Activated CD4-positive, alpha-beta memory T cell treated with anti-CD3 and anti-CD28 coated beads for 36 hours (primary cell): Measurements from ENCODE around the gene IBTK. TPM values are rescaled to one million over a fixed set of nuclear protein-coding genes. Genes with fewer than 3 reads are reported as not detected.

Experiments
- CTCF ChIA-PET: fragments of 350-600 bp; sonication (Branson Sonifier 250); formaldehyde crosslinking; loops from one replicate; lab custom pipeline; 2021; ENCODE audit warnings: antibody characterized with exemption, inconsistent platforms; lab: Charles Lee
- POLR2A ChIA-PET: fragments of 350-600 bp; sonication (Branson Sonifier 250); formaldehyde crosslinking; loops from one replicate; lab custom pipeline; 2021; ENCODE audit warnings: antibody characterized with exemption; lab: Charles Lee
- DNase-seq: peaks from one replicate; pipeline ENCODE4 v3.0.0-alpha.2; 2020
- H3K27ac Mint-ChIP-seq: one replicate; pipeline ENCODE4 v1.8.0; 2021; ENCODE audit warnings: mixed read lengths
- H3K27me3 Mint-ChIP-seq: one replicate; pipeline ENCODE4 v1.8.0; 2021; ENCODE audit warnings: mixed read lengths
- H3K36me3 Mint-ChIP-seq: one replicate; pipeline ENCODE4 v1.8.0; 2021; ENCODE audit warnings: mixed read lengths
- H3K4me1 Mint-ChIP-seq: one replicate; pipeline ENCODE4 v1.8.0; 2021; ENCODE audit warnings: low read depth, mixed read lengths
- H3K4me3 Mint-ChIP-seq: one replicate; pipeline ENCODE4 v1.8.0; 2021; ENCODE audit warnings: mild to moderate bottlenecking, mixed read lengths
- H3K9me3 Mint-ChIP-seq: one replicate; pipeline ENCODE4 v1.8.0; 2021; ENCODE audit warnings: mixed read lengths
- intact Hi-C: fragments of 100-400 bp; cut with micrococcal nuclease; formaldehyde crosslinking; loops from one replicate; pipeline ENCODE4 v1.15.1; 2023
- total RNA-seq, 2 experiments: library from RNA; stranded (reverse); gene quantifications; one replicate each; pipeline ENCODE4 v1.2.3, GENCODE V29; 2021

Gene IBTK
- total RNA-seq, 2 experiments from 2014 or later, result 30.7 to 32.1 TPM

DNA sequence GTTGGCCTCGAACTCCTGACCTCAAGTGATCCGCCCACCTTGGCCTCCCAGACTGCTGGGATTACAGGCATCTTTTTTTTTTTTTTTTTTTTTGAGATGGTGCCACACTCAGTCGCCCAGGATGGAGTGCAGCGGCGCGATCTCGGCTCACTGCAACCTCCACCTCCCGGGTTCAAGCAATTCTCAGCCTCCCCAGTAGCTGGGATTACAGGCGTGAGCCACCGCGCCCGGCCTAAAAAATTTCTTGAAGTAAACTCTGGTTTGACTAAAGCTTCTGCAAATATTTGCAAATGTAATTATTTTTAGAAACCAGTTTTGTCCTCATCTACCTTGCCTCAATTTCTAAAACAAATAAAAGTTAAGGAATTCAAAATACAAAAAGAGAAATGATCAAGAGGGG, 1.2 kb downstream of the IBTK start:
- DNase-seq, result no peak
- ChIA-PET POLR2A (no interaction called here), CTCF (interaction anchor here (0.6 to 3.3 kb wide), 4 partner anchors 14 to 970 kb away, joined by 3 to 30 read pairs (median 4); partner anchors contain the start of genes DOP1A and UBE3D)
- Mint-ChIP-seq H3K27ac (peak overlapping the region; percentile 90), H3K36me3 (peaks cover 8% of the 10 kb centered on the region), H3K9me3 (no peaks in the 10 kb centered on the region), H3K4me3 (peak overlapping the region; percentile 89), H3K27me3 (no peaks in the 10 kb centered on the region), H3K4me1 (peaks cover 34% of the 10 kb centered on the region)
- intact Hi-C loops, result loop anchor here (2.0 kb wide), 1 partner anchor 494 kb away; the partner anchor contains the start of gene TENT5A

DNA sequence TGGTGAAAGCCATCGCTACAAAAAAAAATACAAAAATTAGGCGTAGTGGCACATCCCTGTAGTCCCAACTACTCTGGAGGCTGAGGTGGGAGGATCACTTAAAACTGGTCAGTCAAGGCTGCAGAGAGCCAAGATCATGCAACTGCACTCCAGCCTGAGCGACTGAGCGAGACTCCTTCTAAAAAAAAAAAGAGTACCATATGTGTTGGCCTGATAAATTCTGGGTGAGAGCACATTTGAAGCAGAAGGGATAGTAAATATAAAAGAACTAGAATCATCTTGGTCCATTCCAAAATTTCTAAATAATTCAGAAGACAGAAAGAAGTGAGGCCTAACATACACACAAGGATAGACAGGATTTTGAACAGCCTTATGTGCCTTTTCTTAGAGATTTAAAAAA, 2.2 kb downstream of the IBTK start:
- peaks cover 11% of the 10 kb centered on the region for H3K36me3 Mint-ChIP-seq
- H3K27me3 Mint-ChIP-seq, result no peaks in the 10 kb centered on the region
- intact Hi-C loops, result no loop called here
- DNase-seq, result no peak
- no peak overlapping the region for H3K27ac Mint-ChIP-seq
- H3K4me3 Mint-ChIP-seq, result no peak overlapping the region
- ChIA-PET CTCF (no interaction called here), POLR2A (no interaction called here)
- H3K4me1 Mint-ChIP-seq, result peaks cover 41% of the 10 kb centered on the region
- H3K9me3 Mint-ChIP-seq, result no peaks in the 10 kb centered on the region

DNA sequence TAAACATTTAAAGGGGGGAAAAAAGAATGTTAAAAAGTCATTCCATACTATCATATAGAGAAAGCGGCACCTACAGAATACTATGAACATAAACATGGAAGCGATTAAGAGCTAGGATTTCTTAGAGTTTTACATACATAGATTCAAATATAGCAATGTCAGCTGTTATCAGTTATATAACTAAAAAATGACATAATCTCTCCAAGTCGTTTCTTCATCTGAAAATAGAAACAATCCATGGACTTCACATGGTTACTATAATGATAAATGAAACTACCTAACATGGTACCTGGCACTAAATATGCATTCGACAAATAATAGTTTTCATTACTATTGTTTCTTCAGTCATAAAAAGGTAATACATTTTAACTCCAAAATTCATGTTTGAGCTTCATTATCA, 3.7 kb downstream of the IBTK start:
- ChIA-PET POLR2A (no interaction called here), CTCF (no interaction called here)
- peaks cover 41% of the 10 kb centered on the region for H3K4me1 Mint-ChIP-seq
- H3K36me3 Mint-ChIP-seq, result peaks cover 17% of the 10 kb centered on the region
- no peaks in the 10 kb centered on the region for H3K27me3 Mint-ChIP-seq
- no peak overlapping the region for H3K4me3 Mint-ChIP-seq
- no peak for DNase-seq
- intact Hi-C loops, result no loop called here
- H3K27ac Mint-ChIP-seq, result no peak overlapping the region
- no peaks in the 10 kb centered on the region for H3K9me3 Mint-ChIP-seq

DNA sequence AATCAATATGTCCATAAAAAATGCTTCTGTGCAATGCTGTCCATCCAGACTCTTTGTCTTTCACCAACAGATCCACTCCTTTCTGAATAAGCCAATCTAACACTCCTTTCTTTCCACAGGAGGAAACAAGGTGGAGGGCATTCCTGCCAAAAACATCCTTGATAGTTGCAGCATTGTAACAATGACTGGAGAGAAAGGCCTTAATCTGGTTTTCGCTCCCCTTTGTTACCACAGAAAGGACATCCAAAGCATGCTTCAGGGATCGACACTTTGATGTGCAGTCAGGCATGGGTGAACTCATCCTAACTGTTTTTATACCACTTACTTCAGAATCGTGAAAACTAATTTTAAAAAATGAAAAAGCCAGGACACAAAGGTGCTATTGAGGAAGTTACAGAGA, 7.4 kb downstream of the IBTK start:
- H3K4me3 Mint-ChIP-seq, result no peak overlapping the region

DNA sequence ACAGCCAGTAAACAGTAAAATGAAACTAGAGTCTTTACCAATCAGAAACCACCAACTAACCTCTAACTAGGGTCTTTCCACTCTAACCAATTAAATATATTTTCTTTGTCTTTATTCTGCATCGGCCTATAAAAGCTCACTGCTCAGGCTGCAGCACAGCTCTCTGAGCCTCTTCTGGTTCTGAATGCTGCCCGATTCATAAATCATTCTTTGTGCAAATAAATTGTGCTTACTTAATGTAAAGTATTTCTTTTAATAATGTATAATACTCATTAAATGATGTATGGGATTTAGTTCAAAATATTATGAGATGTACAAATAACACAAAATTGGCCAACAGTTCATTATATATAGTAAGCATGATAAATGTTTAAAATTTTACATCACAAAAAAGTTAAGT, 7.9 kb downstream of the IBTK start:
- ChIA-PET CTCF (no interaction called here), POLR2A (no interaction called here)
- intact Hi-C loops, result no loop called here
- Mint-ChIP-seq H3K36me3 (peaks cover 21% of the 10 kb centered on the region), H3K4me1 (peaks cover 22% of the 10 kb centered on the region), H3K4me3 (no peak overlapping the region), H3K27me3 (no peaks in the 10 kb centered on the region), H3K9me3 (no peaks in the 10 kb centered on the region), H3K27ac (no peak overlapping the region)
- DNase-seq, result no peak

More for the DNA sequence above, 7.4 kb downstream of the IBTK start:
- H3K36me3 Mint-ChIP-seq, result peaks cover 22% of the 10 kb centered on the region
- intact Hi-C loops, result no loop called here
- no peaks in the 10 kb centered on the region for H3K9me3 Mint-ChIP-seq
- ChIA-PET CTCF (no interaction called here), POLR2A (interaction anchor here (0.6 kb wide), 1 partner anchor 43 kb away, joined by 4 read pairs; no protein-coding TSS in a partner anchor)
- peaks cover 26% of the 10 kb centered on the region for H3K4me1 Mint-ChIP-seq
- DNase-seq, result no peak
- no peaks in the 10 kb centered on the region for H3K27me3 Mint-ChIP-seq
- H3K27ac Mint-ChIP-seq, result no peak overlapping the region

DNA sequence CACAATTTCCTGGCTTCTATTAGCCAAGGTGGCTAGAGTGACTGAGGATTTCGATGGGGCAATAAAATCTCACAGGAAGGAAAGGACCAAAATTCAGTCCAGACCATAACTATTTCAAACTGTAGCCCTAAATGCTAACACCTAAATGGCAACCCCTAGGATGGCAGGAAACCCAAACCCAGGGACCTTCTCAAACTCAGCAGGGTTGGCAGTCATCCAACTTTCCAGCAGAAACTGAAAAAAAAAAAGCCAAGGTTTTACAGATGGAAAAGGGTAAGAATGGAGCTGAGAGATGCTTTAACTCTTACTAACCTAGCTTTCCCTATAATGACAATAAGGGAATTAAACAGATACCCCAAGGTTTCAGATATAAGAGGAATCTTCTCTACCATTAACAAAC, 10.5 kb downstream of the IBTK start:
- intact Hi-C loops, result no loop called here
- Mint-ChIP-seq H3K4me1 (peaks cover 14% of the 10 kb centered on the region), H3K36me3 (peaks cover 26% of the 10 kb centered on the region), H3K9me3 (no peaks in the 10 kb centered on the region), H3K27ac (no peak overlapping the region), H3K27me3 (no peaks in the 10 kb centered on the region), H3K4me3 (no peak overlapping the region)
- DNase-seq, result no peak
- ChIA-PET CTCF (no interaction called here), POLR2A (interaction anchor here (0.7 kb wide), 1 partner anchor 23 kb away, joined by 3 read pairs; no protein-coding TSS in a partner anchor)

DNA sequence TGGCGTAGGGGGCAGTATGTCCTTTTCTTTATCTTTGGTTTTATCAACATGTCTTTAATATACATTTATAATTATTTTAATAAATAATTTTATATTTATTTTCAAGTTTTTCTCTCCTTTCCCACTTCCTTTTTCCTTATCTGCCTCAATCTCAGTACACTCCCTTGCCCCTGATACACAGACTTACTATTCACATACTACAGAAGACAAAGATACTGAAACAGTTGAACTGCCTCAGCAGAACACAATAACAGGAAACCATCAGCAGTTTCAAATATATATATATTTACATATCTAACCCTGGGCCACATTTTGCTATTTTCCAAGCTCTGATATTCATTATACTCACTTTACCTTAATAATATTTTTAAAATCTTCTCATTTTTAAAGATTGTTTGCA, 19.8 kb downstream of the IBTK start:
- H3K9me3 Mint-ChIP-seq, result no peaks in the 10 kb centered on the region
- no peak for DNase-seq
- H3K4me3 Mint-ChIP-seq, result no peak overlapping the region
- no peaks in the 10 kb centered on the region for H3K27me3 Mint-ChIP-seq
- H3K27ac Mint-ChIP-seq, result no peak overlapping the region
- ChIA-PET POLR2A (no interaction called here), CTCF (interaction anchor here (0.8 kb wide), 1 partner anchor 65 kb away, joined by 4 read pairs; no protein-coding TSS in a partner anchor)
- intact Hi-C loops, result no loop called here
- peaks cover 10% of the 10 kb centered on the region for H3K4me1 Mint-ChIP-seq
- peaks cover 38% of the 10 kb centered on the region for H3K36me3 Mint-ChIP-seq

DNA sequence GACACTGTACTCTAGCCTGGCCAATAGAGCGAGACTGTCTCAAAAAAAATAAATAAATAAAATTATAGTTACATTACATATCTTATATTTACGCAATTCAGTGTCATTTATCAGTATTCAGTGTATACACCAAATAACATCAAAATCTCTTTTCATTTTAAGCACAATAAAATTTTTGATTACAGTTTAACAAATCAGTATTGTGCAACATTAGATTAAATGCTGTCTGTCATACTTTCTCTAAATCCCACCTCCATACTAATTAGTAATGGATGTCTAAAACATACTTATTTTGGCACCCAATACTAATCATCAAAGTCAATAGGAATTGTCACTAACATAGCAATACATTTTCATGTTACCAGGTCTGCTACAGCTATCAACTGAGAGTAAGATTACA, 27.4 kb downstream of the IBTK start:
- no peak for DNase-seq
- intact Hi-C loops, result no loop called here
- Mint-ChIP-seq H3K27me3 (no peaks in the 10 kb centered on the region), H3K36me3 (peaks cover 37% of the 10 kb centered on the region), H3K9me3 (no peaks in the 10 kb centered on the region), H3K27ac (no peak overlapping the region), H3K4me1 (peaks cover 7% of the 10 kb centered on the region), H3K4me3 (no peak overlapping the region)
- ChIA-PET POLR2A (no interaction called here), CTCF (no interaction called here)

DNA sequence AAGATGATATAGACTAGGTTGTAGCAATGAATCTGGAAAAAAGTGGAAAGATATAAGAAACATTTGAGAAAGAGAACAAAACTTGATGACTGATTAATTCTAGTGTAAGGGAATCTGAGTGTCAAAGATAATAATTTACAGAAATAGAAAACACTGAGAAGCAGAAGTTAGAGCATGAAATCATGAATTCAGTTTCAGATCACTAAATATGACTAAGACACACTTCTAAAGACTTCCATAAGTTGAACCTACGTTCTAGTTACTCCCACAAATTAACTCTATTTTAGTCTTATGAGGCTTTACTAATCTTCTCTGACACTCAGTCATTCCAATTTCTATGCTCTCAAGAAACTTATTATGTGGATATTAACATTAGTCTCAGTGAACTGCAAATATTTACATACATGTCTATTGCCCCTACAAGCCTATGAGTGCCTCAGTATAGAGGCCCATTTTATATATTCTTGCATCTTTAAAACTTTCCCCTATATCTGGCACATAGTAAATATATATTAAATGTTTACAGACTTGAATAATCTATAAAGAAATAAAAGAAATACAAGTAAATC, 30.4 kb downstream of the IBTK start:
- peaks cover 40% of the 10 kb centered on the region for H3K36me3 Mint-ChIP-seq
- no peak overlapping the region for H3K27ac Mint-ChIP-seq
- DNase-seq, result no peak
- ChIA-PET CTCF (no interaction called here), POLR2A (no interaction called here)
- H3K4me1 Mint-ChIP-seq, result peaks cover 7% of the 10 kb centered on the region
- no peak overlapping the region for H3K4me3 Mint-ChIP-seq
- no peaks in the 10 kb centered on the region for H3K27me3 Mint-ChIP-seq
- H3K9me3 Mint-ChIP-seq, result no peaks in the 10 kb centered on the region
- intact Hi-C loops, result no loop called here

DNA sequence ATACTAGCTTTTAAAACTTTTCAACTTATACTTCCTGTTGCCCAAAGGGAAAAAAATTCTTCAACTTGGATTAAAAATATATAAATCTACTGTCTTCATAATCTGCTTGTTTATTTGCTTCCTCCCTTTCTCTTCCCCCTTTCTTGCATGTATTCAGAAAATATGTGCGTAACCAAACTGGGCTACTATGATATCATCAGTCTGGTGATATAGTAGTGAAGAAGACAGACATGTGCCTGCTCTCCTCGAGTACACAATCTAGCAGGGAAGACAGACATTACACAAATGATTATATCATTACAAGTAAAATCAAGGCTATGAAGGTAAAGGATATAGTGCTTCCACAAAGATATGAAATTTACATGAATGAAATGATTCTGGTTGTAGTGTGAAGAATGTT, 31.0 kb downstream of the IBTK start:
- ChIA-PET CTCF (no interaction called here), POLR2A (no interaction called here)
- intact Hi-C loops, result no loop called here
- Mint-ChIP-seq H3K27me3 (no peaks in the 10 kb centered on the region), H3K27ac (no peak overlapping the region), H3K4me1 (peaks cover 7% of the 10 kb centered on the region), H3K9me3 (no peaks in the 10 kb centered on the region), H3K4me3 (no peak overlapping the region), H3K36me3 (peaks cover 40% of the 10 kb centered on the region)
- DNase-seq, result no peak

DNA sequence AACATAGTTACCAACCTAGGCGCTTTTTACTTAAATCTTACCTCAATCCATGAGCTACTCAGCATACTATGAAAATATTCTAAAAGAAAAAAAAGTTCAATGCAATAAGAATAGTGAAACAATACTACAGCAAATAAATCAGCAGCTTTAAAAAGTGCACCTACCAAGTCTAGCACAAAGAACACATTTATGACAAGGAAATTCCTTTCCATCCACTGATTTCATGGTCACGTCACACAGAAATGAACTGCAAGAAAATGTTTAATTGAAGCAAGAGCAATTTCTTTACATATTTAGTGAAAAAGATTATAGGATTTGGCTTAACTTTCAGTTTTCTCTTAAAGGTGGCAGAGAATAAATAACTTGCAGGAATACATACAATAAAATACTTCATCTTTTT, 36.2 kb downstream of the IBTK start:
- intact Hi-C loops, result no loop called here
- peaks cover 43% of the 10 kb centered on the region for H3K36me3 Mint-ChIP-seq
- POLR2A ChIA-PET, result no interaction called here

DNA sequence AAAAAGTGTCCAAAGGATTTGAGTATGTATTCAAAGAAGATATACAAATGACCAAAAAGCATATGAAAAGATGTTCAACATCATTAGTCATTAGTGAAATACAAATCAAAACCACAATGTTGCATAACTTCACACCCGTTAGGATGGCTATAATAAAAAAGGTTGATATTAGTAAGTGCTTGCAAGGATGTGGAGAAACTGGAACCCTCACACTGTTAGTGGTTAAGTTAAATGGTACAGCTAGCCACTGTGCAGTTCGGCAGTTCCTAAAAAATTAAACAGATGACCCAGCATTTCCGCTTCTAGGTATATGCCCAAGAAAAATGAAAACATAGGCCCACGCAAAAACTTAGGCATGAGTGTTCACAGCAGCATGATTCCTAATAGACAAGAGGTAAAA, 38.6 kb downstream of the IBTK start:
- Mint-ChIP-seq H3K9me3 (no peaks in the 10 kb centered on the region), H3K36me3 (peaks cover 40% of the 10 kb centered on the region), H3K27ac (peak overlapping the region; percentile 33), H3K27me3 (no peaks in the 10 kb centered on the region), H3K4me3 (no peak overlapping the region), H3K4me1 (peaks cover 9% of the 10 kb centered on the region)
- ChIA-PET POLR2A (no interaction called here), CTCF (no interaction called here)
- no peak for DNase-seq
- intact Hi-C loops, result no loop called here

More for the DNA sequence above, 36.2 kb downstream of the IBTK start:
- Mint-ChIP-seq H3K27me3 (no peaks in the 10 kb centered on the region), H3K9me3 (no peaks in the 10 kb centered on the region), H3K27ac (no peak overlapping the region), H3K4me1 (peaks cover 9% of the 10 kb centered on the region), H3K4me3 (no peak overlapping the region)
- no peak for DNase-seq
- CTCF ChIA-PET, result interaction anchor here (1.2 to 1.6 kb wide), 2 partner anchors 12 to 854 kb away, joined by 4 to 5 read pairs; partner anchors contain the start of gene UBE3D

DNA sequence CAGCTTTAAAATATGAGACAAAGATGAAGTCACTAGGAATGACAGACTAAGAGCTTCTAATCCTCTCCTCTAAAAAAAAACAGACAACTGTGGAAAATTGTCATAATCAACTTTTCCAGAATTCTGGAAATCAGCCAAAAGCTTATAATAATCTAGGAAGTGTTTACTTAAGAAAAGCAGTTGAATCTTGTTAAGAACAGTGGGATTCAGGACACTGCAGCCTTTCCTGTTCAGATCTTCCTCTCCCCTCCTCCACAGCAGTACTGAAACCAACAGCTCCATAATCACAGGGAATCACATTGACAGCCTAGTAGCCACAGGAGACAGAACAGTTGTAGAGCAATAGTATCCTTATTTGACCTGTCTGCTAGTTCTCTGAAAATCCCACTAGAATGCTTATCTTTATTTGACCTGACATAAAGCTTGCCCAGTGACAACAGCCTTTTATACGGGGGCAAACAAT, 41.6 kb downstream of the IBTK start:
- no peak overlapping the region for H3K27ac Mint-ChIP-seq
- POLR2A ChIA-PET, result no interaction called here
- no peak for DNase-seq
- no peaks in the 10 kb centered on the region for H3K27me3 Mint-ChIP-seq
- CTCF ChIA-PET, result no interaction called here
- peaks cover 9% of the 10 kb centered on the region for H3K4me1 Mint-ChIP-seq
- no peaks in the 10 kb centered on the region for H3K9me3 Mint-ChIP-seq
- H3K36me3 Mint-ChIP-seq, result peaks cover 36% of the 10 kb centered on the region
- no peak overlapping the region for H3K4me3 Mint-ChIP-seq
- intact Hi-C loops, result no loop called here
